Activated CD4-positive, alpha-beta T cell treated with anti-CD3 and anti-CD28 coated beads, Interleukin-2, Interleukin-6, amounts not matched to agents 100 ng/mL and 50 ng/mL, durations not matched to agents 16 hours and 8 hours (primary cell): ENCODE results near the gene GLT8D2.
"Not testable (repeated sequence)": the region's sequence is repeated elsewhere in the genome, so short reads cannot be mapped to it uniquely, and the experiment has no call there.

ENCODE experiments used
- DNase-seq: peaks from one replicate; pipeline ENCODE4 v3.0.0-alpha.2; 2020

Gene GLT8D2

DNA sequence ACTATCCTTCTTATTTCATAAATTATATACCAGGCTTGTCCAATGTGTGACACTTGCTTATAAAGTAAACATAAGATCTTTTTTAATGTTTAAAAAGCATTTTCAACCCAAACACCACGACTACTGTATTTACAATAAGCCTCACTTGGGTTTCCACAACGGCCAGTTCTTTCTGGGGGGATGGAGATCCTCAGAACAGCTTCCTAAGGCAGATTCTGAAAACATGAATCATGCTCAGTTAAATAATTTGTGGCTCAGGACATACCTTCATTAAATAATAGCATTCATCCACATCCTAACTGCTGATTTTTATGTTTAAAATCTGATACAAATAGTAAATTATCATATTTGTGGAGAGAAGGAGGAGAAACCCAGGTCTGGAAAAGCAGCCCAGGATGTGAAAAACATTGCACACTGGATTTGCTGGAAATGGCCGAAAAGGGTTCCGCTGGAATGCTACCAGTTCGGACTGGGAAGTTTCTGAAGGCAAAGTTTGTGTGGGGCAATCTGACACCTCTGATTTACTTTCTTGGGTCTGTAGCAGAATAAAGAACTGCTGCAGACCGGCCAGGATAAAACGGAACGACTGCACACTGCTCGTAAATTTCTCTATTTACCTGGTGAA is 597 bp downstream of the GLT8D2 start:
- no peak for DNase-seq

DNA sequence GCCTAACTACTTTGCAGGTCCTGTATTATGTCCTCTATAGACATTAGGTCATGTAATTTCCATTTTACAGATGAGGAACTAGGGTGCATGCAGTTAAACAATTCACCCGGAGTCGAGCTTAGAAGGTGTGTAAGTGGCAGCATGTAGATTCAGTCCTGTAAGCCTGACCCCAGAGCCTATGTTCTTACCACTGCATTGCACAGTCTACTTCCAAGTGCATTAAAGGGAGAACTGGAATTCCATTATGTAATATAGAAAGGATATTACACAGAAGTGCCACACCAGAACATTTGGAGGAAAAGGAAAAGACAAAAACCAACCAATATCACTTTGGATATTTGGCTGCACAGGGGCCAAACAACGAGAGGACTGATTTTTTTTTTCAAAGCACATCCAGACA is 1.2 kb downstream of the GLT8D2 start:
- no peak for DNase-seq

DNA sequence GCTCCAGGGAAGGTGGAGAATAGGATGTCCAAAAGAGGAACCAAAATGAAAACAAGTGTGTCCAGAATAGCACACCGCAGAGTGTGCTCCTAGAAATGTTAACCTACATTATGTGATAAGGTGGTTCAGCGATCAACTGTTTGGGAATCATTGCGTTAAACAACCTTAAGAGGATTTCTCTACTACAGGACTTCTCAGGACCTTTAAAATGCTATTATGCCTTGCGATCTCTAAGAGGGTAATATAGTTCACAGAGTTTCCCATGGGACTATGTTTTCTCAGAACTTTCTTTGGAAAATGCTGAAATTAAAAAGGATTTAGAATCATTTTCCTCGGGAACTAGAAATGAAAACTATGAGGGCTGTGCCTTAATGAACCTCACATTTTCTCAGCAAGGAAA is 1.8 kb downstream of the GLT8D2 start:
- DNase-seq = no peak

DNA sequence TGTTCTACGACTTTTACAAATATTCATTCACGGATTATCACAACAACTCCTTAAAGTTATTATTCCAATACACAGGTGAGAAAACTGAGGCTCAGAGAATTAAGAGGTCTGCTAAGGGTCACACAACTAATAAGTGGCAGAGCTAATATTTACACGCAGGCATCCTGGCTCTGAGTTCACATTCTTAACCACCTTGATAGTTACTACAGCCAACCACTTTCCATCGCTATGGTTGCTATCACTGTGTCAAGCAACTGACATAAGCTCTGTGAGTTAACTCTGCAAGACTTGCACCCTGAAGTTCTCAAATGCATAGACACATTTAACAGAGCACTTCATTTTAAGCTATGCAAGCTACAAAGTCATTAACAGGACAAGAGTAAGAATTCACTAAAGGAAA is 3.7 kb downstream of the GLT8D2 start:
- DNase-seq = no peak

DNA sequence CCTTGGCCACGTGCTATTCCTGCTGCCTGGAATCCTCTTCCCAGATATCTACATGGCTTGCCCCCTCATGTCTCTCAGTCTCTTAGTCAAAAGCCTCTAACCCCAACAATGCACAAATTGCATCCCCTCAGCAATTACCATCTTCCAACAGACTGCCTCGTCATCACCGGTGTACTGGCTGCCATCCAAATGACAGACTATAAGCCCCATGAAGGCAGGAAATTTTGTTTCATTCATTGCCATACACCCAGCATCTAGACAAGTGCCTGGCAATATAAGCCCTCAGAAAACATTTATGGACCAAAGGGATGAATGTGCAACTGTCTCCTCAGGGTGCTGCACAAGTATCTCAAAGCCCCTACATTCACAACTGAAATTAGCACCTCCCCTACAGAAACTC is 5.8 kb downstream of the GLT8D2 start:
- DNase-seq = no peak

DNA sequence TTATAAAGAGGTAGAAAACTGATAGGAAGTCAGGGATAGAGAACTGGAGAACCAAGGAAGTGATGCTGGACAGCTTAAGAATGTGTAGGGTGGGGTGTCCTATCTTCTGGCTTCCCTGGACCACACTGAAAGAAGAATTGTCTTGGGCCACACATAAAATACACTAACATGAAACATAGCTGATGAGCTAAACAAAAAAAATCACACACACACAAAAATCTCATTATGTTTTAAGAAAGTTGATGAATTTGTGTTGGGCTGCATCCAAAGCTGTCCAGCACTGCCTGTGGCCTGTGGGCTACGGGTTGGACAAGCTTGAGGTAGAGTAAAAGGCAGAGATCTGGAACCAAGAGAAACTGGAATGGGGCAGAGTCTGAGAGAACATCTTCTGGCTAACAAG is 7.4 kb downstream of the GLT8D2 start:
- DNase-seq = no peak

DNA sequence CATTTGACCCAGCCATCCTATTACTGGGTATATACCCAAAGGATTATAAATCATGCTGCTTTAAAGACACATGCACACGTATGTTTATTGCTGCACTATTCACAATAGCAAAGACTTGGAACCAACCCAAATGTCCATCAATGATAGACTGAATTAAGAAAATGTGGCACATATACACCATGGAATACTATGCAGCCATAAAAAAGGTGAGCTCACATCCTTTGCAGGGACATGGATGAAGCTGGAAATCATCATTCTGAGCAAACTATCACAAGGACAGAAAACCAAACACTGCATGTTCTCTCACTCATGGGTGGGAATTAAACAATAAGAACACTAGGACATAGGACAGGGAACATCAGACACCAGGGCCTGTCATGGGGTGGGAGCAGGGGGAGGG is 10.2 kb downstream of the GLT8D2 start:
- DNase-seq = not testable (repeated sequence)

DNA sequence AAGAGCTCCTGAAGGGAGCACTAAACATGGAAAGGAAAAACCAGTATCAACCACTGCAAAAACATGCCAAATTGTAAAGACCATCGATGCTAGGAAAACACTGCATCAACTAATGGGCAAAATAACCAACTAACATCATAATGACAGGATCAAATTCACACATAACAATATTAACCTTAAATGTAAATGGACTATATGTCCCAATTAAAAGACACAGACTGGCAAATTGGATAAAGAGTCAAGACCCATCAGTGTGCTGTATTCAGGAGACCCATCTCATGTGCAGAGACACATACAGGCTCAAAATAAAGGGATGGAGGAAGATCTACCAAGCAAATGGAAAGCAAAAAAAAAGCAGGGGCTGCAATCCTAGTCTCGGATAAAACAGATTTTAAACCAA is 13.8 kb downstream of the GLT8D2 start:
- DNase-seq = not testable (repeated sequence)

DNA sequence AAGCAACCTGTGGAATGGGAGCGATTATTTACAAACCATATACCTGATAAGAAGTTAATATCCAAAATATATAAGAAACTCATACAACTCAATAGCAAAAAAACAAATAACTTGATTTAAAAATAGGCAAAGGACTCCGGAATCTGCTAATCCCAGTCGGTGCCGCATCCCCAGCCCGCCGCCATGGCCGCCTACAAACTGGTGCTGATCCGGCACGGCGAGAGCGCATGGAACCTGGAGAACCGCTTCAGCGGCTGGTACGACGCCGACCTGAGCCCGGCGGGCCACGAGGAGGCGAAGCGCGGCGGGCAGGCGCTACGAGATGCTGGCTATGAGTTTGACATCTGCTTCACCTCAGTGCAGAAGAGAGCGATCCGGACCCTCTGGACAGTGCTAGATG is 19.4 kb downstream of the GLT8D2 start:
- not testable (repeated sequence) for DNase-seq

DNA sequence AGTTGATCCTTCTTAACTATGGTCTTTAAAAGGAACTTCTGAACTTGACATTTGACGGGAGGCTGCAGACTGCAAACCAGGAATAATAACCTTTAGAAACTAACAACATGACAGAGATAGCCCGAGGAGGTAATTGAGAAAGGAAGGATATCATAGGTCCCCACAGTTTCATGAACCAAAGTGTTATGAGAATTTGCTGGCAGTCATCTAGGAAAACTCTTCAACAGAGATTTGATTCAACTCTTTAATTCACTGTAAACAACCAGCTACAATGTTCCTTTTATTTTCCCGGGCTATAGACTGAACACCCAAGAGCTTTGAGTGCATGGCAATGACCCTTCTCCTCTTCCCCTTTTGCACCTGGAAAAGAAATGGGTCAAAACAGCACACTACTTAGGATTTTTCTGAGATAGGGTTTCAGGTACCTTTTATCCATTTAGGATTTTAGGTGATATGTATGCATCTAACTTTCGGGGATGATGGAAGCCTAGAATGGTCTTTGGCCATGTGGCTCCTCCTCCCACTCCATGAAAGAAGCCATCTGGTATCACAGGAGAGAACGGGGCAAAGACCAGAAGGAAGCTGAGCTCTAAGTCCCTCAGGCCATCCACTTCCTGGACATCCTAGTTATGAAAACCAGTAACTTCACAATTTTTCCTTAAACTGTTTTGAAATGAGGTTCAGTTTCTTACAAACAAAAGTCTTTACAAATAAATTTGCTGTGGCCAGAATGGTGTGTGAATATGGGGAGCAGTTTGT is 23.0 kb downstream of the GLT8D2 start:
- no peak for DNase-seq

DNA sequence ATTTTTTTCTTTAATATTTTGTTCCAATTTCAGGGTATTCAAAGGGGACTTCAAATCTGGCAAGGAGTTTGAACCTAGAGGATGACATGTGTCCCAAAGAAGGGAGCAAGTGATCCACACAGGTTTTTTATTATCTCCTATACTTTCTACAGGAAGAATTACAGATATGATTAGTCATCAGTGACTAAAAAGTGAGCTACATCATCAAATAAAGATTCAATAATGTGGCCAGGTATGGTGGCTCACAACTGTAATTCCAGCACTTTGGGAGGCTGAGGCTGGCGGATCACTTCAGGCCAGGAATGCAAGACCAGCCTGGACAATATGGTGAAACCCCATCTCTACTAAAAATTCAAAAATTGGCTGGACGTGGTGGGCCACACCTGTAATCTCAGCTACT is 24.2 kb downstream of the GLT8D2 start:
- no peak for DNase-seq

- no peak for DNase-seq
These were observed 25.6 kb downstream of the GLT8D2 start for GRCh38 chr12:104024348-104024747.

- DNase-seq = no peak
These were observed 26.3 kb downstream of the GLT8D2 start for GRCh38 chr12:104023710-104024109.

GRCh38 chr12:104022786-104023185 is 27.2 kb downstream of the GLT8D2 start:
- no peak for DNase-seq

DNA sequence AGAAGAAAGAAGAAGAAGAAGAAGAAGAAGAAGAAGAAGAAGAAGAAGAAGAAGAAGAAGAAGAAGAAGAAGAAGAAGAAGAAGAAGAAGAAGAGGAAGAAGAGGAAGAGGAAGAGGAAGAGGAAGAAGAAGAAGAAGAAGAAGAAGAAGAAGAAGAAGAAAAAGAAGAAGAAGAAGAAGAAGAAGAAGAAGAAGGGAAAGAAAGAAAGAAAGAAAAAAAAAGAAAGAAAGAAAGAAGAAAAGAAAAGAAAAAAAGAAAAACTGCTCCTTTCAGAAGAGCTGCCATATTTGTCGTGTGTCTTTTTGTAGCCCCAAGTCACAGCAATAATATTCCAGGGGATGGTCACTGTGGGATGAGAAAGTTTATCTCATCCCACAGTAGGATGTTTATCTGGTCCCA is 28.1 kb downstream of the GLT8D2 start:
- not testable (repeated sequence) for DNase-seq

DNA sequence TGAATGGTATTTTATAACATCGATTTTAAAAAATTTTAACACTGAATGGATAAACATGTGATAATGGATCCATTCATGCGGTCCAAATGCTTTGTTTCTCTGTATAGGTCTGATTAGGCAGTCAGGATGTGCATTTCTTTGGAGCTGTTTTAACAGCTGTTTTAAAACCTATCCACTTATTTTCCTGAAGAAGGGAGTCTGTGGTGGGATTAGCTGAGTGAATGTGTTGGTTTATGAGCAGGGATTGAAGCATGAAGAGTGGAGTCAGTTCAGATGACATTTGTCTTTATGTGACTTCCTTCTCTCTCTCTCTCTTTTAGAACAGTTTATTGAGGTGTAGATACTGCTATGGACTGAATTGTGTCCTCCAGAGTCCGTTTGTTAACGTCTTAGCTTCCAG is 37.7 kb downstream of the GLT8D2 start:
- no peak for DNase-seq

DNA sequence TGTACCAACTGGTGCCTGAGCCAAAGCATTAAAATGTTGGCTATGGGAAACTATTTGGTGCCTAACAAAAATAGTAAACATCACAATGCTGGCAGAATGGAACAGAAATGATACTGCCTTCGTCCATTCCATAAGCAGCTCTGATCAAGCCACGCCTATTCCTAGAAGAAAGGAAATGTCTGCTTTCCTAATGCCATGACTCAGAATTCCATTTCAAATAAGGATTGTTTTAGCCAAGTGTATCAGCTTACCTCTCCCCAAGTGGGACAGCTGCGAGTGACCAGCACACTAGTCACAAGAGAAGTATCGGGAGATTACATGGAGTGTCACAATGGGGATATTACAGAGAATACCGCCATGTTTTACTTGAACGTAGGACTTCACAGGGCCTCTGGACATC is 38.7 kb downstream of the GLT8D2 start:
- DNase-seq = no peak

DNA sequence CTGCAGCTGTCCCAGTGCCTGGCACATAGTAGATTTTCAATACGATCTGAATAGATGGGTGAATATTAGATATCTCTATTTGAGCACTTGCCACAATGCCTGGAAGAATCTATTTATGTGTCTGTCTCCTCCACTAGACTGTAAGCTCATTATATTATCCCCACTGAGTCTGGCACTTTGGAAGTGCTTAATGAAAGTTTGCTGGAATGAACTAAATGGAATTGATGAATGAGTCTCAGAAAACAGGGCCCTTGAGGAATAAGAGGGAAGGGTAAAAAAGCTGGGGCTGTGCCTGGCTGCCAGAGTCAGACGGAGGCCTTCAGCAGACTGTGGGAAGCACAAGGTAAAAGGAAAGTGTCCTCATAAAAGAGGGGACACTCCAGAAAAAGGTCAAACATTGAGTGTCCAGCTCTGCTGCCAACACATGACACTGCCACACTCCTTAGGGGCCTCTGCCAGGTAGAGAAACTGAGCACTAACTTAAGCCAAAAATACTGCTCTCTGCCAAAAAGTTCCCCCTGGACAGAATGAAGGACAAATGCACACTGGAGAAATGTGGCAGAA is 39.3 kb downstream of the GLT8D2 start:
- no peak for DNase-seq

- DNase-seq = no peak
These were observed 39.9 kb downstream of the GLT8D2 start for GRCh38 chr12:104010121-104010520.

DNA sequence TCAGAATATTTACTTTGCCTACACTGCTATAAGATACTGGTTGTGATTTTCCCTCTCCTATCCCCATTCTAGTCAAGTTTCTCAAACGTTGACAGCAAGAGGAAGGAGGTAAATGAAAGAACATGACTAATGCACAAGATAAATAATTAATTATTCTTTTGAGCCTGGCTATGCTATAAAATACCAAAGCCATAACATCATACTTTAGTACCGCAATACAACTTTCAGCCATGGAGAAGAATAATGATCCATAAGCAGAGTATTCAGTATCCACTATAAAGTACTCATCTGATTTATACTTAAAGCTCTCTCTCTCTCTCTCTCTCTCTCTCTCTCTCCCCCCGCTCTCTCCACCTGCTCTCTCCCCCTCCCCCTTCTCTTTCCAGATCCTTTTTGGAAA is 43.1 kb downstream of the GLT8D2 start:
- DNase-seq = no peak

DNA sequence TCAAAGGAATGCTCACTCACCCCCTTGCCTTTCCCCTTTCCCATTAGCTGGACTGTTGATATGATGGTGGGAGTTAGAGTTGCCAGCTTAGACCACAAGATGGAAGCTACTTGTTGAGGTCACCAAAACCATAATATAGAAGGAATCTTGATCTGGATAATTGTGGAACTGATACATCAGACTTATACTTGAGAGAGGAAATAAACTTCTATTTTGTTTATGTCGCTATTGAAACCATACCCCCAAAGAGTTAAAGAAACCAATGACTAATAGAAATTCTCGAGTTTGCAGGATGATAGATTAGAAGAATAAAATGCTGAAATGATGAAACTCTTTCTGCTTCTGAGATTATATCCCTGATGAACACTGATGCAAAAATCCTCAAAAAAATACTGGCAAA is 46.4 kb downstream of the GLT8D2 start:
- DNase-seq = no peak

- no peak for DNase-seq
These were observed 47.3 kb downstream of the GLT8D2 start for GRCh38 chr12:104002686-104003085.

DNA sequence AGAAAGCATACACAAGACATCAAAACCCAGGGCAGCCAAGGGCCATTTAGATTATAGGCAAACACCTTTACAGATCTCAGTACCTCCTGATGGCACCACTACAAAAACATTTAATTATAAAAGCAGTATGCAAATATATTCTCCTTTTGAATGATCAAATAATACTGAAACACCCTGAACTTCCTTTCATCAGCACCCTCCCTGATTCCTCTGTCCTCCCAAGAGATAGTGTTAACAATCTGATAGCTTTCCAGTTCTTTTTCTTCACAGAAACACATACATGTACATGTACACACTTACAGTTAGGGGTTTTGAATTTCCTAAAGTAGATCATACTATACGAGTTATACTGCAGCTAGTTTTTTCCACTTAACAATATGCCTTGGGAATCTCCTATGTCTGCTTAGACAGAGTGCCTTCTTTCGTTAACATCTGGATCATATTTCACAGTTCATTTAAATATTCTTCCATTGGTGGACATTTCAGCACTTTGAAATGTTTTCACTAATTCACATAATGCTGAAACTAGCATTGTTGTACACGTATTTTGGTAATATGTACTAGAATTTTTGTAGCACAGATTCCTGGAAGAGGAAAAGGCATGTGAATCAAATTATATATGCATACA is 49.1 kb downstream of the GLT8D2 start:
- DNase-seq = no peak

- DNase-seq = no peak
These were observed 51.0 kb downstream of the GLT8D2 start for GRCh38 chr12:103998976-103999375.
